Measurements from ENCODE around the gene OR4C13.
"Not testable (repeated sequence)": the region's sequence is repeated elsewhere in the genome, so short reads cannot be mapped to it uniquely, and the experiment has no call there.

The OR4C13 gene

GRCh38 chr11:49952091-49952490 lies at the start of gene OR4C13:
Gene OR4C13, plus strand, starts transcription at chr11:49952391. Its CDS starts 32 bp downstream, at chr11:49952423.
- DNase-seq = no peak

DNA sequence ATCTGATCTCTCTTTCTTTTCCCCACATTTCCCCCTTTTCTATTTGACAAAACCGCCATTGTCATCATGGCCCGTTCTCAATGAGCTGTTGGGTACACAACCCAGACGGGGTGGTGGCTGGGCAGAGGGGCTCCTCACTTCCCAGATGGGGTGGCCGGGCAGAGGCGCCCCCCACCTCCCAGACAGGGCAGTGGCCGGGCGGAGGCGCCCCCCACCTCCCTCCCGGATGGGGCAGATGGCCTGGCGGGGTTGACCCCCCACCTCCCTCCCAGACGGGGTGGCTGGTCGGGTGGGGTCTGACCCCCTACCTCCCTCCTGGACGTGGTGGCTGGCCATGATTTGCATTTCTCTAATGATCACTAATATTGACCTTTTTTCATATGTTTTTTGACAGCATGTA lies 40.7 kb upstream of the OR4C13 start:
- DNase-seq = not testable (repeated sequence)

DNA sequence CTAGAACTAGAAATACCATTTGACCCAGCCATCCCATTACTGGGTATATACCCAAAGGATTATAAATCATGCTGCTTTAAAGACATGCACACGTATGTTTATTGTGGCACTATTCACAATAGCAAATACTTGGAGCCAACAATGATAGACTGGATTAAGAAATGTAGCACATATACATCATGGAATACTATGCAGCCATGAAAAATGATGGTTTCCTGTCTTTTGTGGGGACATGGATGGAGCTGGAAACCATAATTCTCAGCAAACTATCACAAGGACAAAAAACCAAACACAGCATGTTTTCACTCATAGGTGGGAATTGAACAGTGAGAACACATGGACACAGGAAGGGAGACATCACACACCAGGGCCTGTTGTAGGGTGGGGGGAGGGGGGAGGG lies 3.5 kb upstream of the OR4C13 start:
- not testable (repeated sequence) for DNase-seq

DNA sequence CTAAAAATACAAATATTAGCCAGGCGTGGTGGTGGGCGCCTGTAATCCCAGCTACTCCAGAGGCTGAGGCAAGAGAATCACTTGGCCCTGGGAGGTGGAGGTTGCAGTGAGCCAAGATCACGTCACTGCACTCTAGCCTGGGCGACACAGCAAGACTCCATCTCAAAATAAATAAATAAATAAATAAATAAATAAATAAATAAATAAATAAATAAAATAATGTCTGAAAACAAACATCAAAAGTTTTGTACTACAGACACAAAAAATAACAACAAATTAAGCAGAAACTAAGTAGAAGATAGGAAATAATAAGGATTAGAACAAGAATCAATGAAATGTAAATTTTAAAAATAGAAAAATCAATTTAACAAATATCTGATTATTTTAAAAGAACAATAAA lies 21.2 kb downstream of the OR4C13 start:
- not testable (repeated sequence) for DNase-seq

- DNase-seq = not testable (repeated sequence)
Measured at GRCh38 chr11:49982435-49982834, 30.2 kb downstream of the OR4C13 start, which contains the start of gene OR4C12. Gene OR4C12, minus strand, starts transcription at chr11:49982535. Its CDS starts 34 bp downstream, at chr11:49982501.

GRCh38 chr11:49995565-49995964 lies 43.4 kb downstream of the OR4C13 start:
- DNase-seq = no peak

Data from activated CD8-positive, alpha-beta memory T cell treated with anti-CD3 and anti-CD28 coated beads, Interleukin-2, amount 50 U/mL, for 4 hours (primary cell).